ENCODE measurements around the gene TNFAIP1.

GRCh38 chr17:28394337-28395116 is 59.0 kb downstream of the TNFAIP1 start:
- TF ChIP-seq CTCF (IDR thresholded peaks at IDR 0.05) (no peak), POLR2A (IDR thresholded peaks at IDR 0.05) (no peak)
